CD4-positive, alpha-beta T cell treated with Interleukin-12 subunit alpha and Interleukin-12 subunit beta, for 1 hour (primary cell): ENCODE results near the gene UBE4B.
"Not testable (repeated sequence)": the region's sequence is repeated elsewhere in the genome, so short reads cannot be mapped to it uniquely, and the experiment has no call there.

Experiments
- DNase-seq: peaks from one replicate; pipeline ENCODE4 v3.0.0-alpha.2; 2020

UBE4B gene

GRCh38 chr1:10032590-10033358, at the start of gene UBE4B:
TSS of gene UBE4B (plus strand) at chr1:10032958. CDS start at chr1:10033671, 713 bp downstream.
- peak; percentile 99 for DNase-seq

- no peak for DNase-seq
Measured at GRCh38 chr1:9984253-9984652, 48.5 kb upstream of the UBE4B start.

GRCh38 chr1:9985001-9985400, 47.8 kb upstream of the UBE4B start:
- no peak for DNase-seq

GRCh38 chr1:9989773-9990172, 43.0 kb upstream of the UBE4B start:
- no peak for DNase-seq

- no peak for DNase-seq
Measured at GRCh38 chr1:9990944-9991343, 41.8 kb upstream of the UBE4B start.

- DNase-seq, result no peak
Measured at GRCh38 chr1:9992910-9993309, 39.8 kb upstream of the UBE4B start.

GRCh38 chr1:9993561-9994075, 39.1 kb upstream of the UBE4B start:
- DNase-seq, result no peak

GRCh38 chr1:9996624-9997582, 35.9 kb upstream of the UBE4B start, which contains the start of gene RBP7:
TSS of gene RBP7 (plus strand) at chr1:9997228. CDS start at chr1:9997259, 31 bp downstream.
- DNase-seq, result no peak

GRCh38 chr1:10001016-10001665, 31.6 kb upstream of the UBE4B start:
- DNase-seq, result no peak

- DNase-seq, result not testable (repeated sequence)
Measured at GRCh38 chr1:10005248-10005647, 27.5 kb upstream of the UBE4B start.

- DNase-seq, result no peak
Measured at GRCh38 chr1:10007169-10007568, 25.6 kb upstream of the UBE4B start.

- no peak for DNase-seq
Measured at GRCh38 chr1:10014016-10014415, 18.7 kb upstream of the UBE4B start.

GRCh38 chr1:10019561-10019960, 13.2 kb upstream of the UBE4B start:
- DNase-seq, result no peak

GRCh38 chr1:10020086-10020485, 12.7 kb upstream of the UBE4B start:
- DNase-seq, result no peak

GRCh38 chr1:10020678-10021077, 12.1 kb upstream of the UBE4B start:
- not testable (repeated sequence) for DNase-seq

GRCh38 chr1:10021992-10022391, 10.8 kb upstream of the UBE4B start:
- DNase-seq, result not testable (repeated sequence)

GRCh38 chr1:10022656-10023055, 10.1 kb upstream of the UBE4B start:
- no peak for DNase-seq

GRCh38 chr1:10025354-10025753, 7.4 kb upstream of the UBE4B start:
- no peak for DNase-seq

- no peak for DNase-seq
Measured at GRCh38 chr1:10027027-10027426, 5.7 kb upstream of the UBE4B start.

GRCh38 chr1:10028956-10029500, 3.7 kb upstream of the UBE4B start:
- not testable (repeated sequence) for DNase-seq

GRCh38 chr1:10031461-10031860, 1.3 kb upstream of the UBE4B start:
- DNase-seq, result no peak

GRCh38 chr1:10033359-10033845, 644 bp downstream of the UBE4B start:
- no peak for DNase-seq
